HepG2 (cell line): ENCODE data around the gene ISCA2. TPM values are rescaled to one million over a fixed set of nuclear protein-coding genes. Genes with fewer than 3 reads are reported as not detected.

Experiments used
- ATAC-seq: fragments of 200-7000 bp; cut with Tn5 transposase; 3 replicates; pipeline ENCODE4 v1.9.1; 2020; ENCODE audit warnings: mild to moderate bottlenecking, moderate library complexity
- BruUV-seq: library from RNA; stranded (reverse); fragments of 400-500 nt; replicated peaks from 2 replicates; lab custom pipeline; 2021; lab: Mats Ljungman, UMichigan
- CTCF ChIA-PET: fragments of 300-600 bp; formaldehyde crosslinking; extraction: SDS; loops from one replicate; lab custom pipeline; 2021; ENCODE audit warnings: low total read pairs, inconsistent platforms, low intra/inter-chr PET ratio; lab: Yijun Ruan, JAX
- POLR2A ChIA-PET: fragments of 350-600 bp; sonication (Branson Sonifier 250); formaldehyde crosslinking; loops from one replicate; lab custom pipeline; 2020; ENCODE audit warnings: antibody characterized with exemption, inconsistent platforms; lab: Yijun Ruan, JAX
- DNase-seq: peaks from one replicate; pipeline ENCODE4 v3.0.0-alpha.2; 2015; ENCODE audit warnings: low spot score
- FAIRE-seq: peaks from 3 replicates; lab custom pipeline; 2011; peaks lifted over from hg19 to GRCh38; lab: Jason Lieb, UNC
- H2AFZ ChIP-seq: one replicate; pipeline ENCODE4 v1.6.1; 2011; ENCODE audit warnings: low read length, inconsistent platforms
- H3K27ac ChIP-seq: fragments of 300-600 bp; 3 replicates; pipeline ENCODE4 v1.8.0; 2011; ENCODE audit warnings: mixed run types, mild to moderate bottlenecking, mixed read lengths, low read length, inconsistent platforms; ENCODE audit not compliant: insufficient read depth; ENCODE audit errors: extremely low read length
- H3K27me3 ChIP-seq, 2 experiments: fragments of 200-600 bp in 1 of 2; 2 replicates in 1 of 2; 3 replicates in 1 of 2; pipeline versions ENCODE4 v1.6.0 to v1.8.0; 2011; ENCODE audit warnings: low read length in 2 of 2, mild to moderate bottlenecking in 2 of 2, moderate library complexity in 2 of 2, inconsistent platforms in 1 of 2; ENCODE audit not compliant: insufficient read depth in 2 of 2, control insufficient read depth in 1 of 2
- H3K36me3 ChIP-seq, 2 experiments: fragments of 200-600 bp in 1 of 2; replicated peaks in 1 of 2; 2 replicates in 1 of 2; 3 replicates in 1 of 2; pipeline versions ENCODE4 v1.5.1 to v1.8.0; 2011; ENCODE audit warnings: low read length in 2 of 2, inconsistent platforms in 1 of 2; ENCODE audit not compliant: insufficient read depth in 2 of 2, control insufficient read depth in 1 of 2
- H3K4me1 ChIP-seq: 2 replicates; pipeline ENCODE4 v1.5.1; 2012; ENCODE audit warnings: low read length, inconsistent platforms; ENCODE audit not compliant: insufficient read depth
- H3K4me2 ChIP-seq: 2 replicates; pipeline ENCODE4 v1.6.0; 2011; ENCODE audit warnings: low read depth, low read length, inconsistent platforms
- H3K4me3 ChIP-seq, 3 experiments: fragments of 200-600 bp in 1 of 3; sonication (generic), shearing (Covaris generic) in 1 of 3; replicated peaks in 1 of 3; 2 replicates each; pipeline ENCODE4 v1.5.1; 2011 to 2016; ENCODE audit warnings: low read length in 3 of 3, inconsistent platforms in 2 of 3, low read depth in 2 of 3, mild to moderate bottlenecking in 2 of 3, control low read depth in 1 of 3, mixed read lengths in 1 of 3; ENCODE audit not compliant: insufficient read depth in 1 of 3
- H3K79me2 ChIP-seq: one replicate; pipeline ENCODE4 v1.6.1; 2011; ENCODE audit warnings: low read length, inconsistent platforms; ENCODE audit not compliant: insufficient read depth
- H3K9ac ChIP-seq: 2 replicates; pipeline ENCODE4 v1.6.0; 2011; ENCODE audit warnings: mild to moderate bottlenecking, low read depth, low read length, inconsistent platforms; ENCODE audit not compliant: insufficient read depth
- H3K9me3 ChIP-seq: 2 replicates; pipeline ENCODE4 v1.5.1; 2012; ENCODE audit warnings: mild to moderate bottlenecking, low read length
- H4K20me1 ChIP-seq: 2 replicates; pipeline ENCODE4 v1.6.0; 2011; ENCODE audit warnings: inconsistent platforms, mild to moderate bottlenecking, low read length, moderate library complexity; ENCODE audit not compliant: insufficient read depth
- CSRNP2 ChIP-seq: sonication (generic); formaldehyde crosslinking; conservative IDR thresholded peaks from 2 replicates; pipeline ENCODE4 v1.8.0; 2022; ENCODE audit warnings: low read depth, missing genetic modification reagents
- ELF4 ChIP-seq: sonication (generic); formaldehyde crosslinking; IDR thresholded peaks from 2 replicates; pipeline ENCODE4 v1.5.0; 2020; ENCODE audit warnings: missing genetic modification reagents, mild to moderate bottlenecking, moderate library complexity, borderline replicate concordance
- NONO ChIP-seq, 2 experiments: fragments of 450-650 bp in 1 of 2; sonication (generic) in 1 of 2; formaldehyde crosslinking in 1 of 2; IDR thresholded peaks in 1 of 2; conservative IDR thresholded peaks in 1 of 2; 2 replicates each; pipeline versions ENCODE4 v1.6.1 to v1.8.0; 2017 to 2022; ENCODE audit warnings: mild to moderate bottlenecking in 1 of 2, missing genetic modification reagents in 1 of 2, moderate library complexity in 1 of 2
- SOX6 ChIP-seq, 2 experiments: fragments of 450-650 bp in 1 of 2; sonication (generic) in 1 of 2; formaldehyde crosslinking in 1 of 2; IDR thresholded peaks; 2 replicates each; pipeline versions ENCODE4 v1.4.0 to v1.6.1; 2017 to 2020; ENCODE audit warnings: antibody characterized with exemption in 1 of 2, mild to moderate bottlenecking in 1 of 2, missing genetic modification reagents in 1 of 2
- SYNCRIP ChIP-seq: fragments of 200-400 bp; formaldehyde crosslinking; IDR thresholded peaks from 2 replicates; pipeline ENCODE4 v1.6.1; 2018; ENCODE audit warnings: mild to moderate bottlenecking, low read depth, low read length; ENCODE audit not compliant: insufficient read depth
- ZNF562 ChIP-seq: sonication (generic); formaldehyde crosslinking; IDR thresholded peaks from 2 replicates; pipeline ENCODE4 v1.8.0; 2022; ENCODE audit warnings: missing genetic modification reagents, borderline replicate concordance
- ZNF605 ChIP-seq: sonication (generic); formaldehyde crosslinking; IDR thresholded peaks from 2 replicates; pipeline ENCODE4 v1.8.0; 2022; ENCODE audit warnings: mild to moderate bottlenecking, missing genetic modification reagents
- ZNF674 ChIP-seq: sonication (generic); formaldehyde crosslinking; IDR thresholded peaks from 2 replicates; pipeline ENCODE4 v1.5.0; 2020; ENCODE audit warnings: low read depth, mild to moderate bottlenecking, missing genetic modification reagents
- WGBS: methylation state at CpG from one replicate; pipeline ENCODE4 v1.1.6; 2017; ENCODE audit warnings: low lambda C conversion rate; 5-methylcytosine and 5-hydroxymethylcytosine counted together
- in situ Hi-C: cut with HindIII; loops from 2 replicates; pipeline ENCODE4 v1.10.0; 2017; ENCODE audit warnings: low pct_unique_long_range_greater_than_20kb; ENCODE audit not compliant: extremely low pct_ligation_motif_present
- intact Hi-C: fragments of 100-400 bp; cut with micrococcal nuclease; formaldehyde crosslinking; loops from one replicate; pipeline ENCODE4 v1.10.0; 2022; ENCODE audit not compliant: unreplicated experiment
- polyA plus RNA-seq, 8 experiments: library from polyadenylated mRNA; depleted of rRNA in 3 of 8; stranded (reverse) in 7 of 8; unstranded in 1 of 8; fragments of >200 nt; fragmentation: Illumina TruSeq in 4 of 8; extraction: Trizol in 4 of 8; gene quantifications; 2 replicates each; pipeline versions ENCODE4 v1.2.1 to v1.2.3, GENCODE V29; 2011 to 2016; ENCODE audit warnings: low read depth in 4 of 8, missing spikeins in 1 of 8, mixed read lengths in 1 of 8; ENCODE audit not compliant: insufficient read depth in 1 of 8
- total RNA-seq, 5 experiments: library from RNA; depleted of rRNA; stranded (reverse); fragments of >200 nt; fragmentation: Illumina TruSeq; extraction: Trizol; gene quantifications; 2 replicates each; pipeline ENCODE4 v1.2.3, GENCODE V29; 2016; ENCODE audit warnings: low read depth in 1 of 5
- TF ChIP-seq, protein P1 (sequence below): fragments of 450-650 bp; IDR thresholded peaks from 2 replicates; pipeline ENCODE4 v1.6.1; 2017; ENCODE audit warnings: mild to moderate bottlenecking

The ISCA2 gene
- total and polyA plus RNA-seq, 2 of the 13 experiments (the other 11 are each of a cell fraction or from before 2014, with no cell fraction given): 32.1 to 43.4 TPM

- TF ChIP-seq CSRNP2: no peak
Measured at GRCh38 chr14:74503938-74504335, 10.4 kb downstream of the ISCA2 start (continued).

GRCh38 chr14:74504412-74504811 lies 10.8 kb downstream of the ISCA2 start:
- Histone ChIP-seq H3K9ac (no peak overlapping the region), H3K4me2 (no peak overlapping the region), H3K4me1 (0 out of 2 replicates have a peak, but pooled peaks cover 4% of the 10 kb centered on the region), H3K9me3 (no peaks in the 10 kb centered on the region), H3K27me3 (peaks cover 0 to 24% of the 10 kb centered on the region in 2 experiments; a peak in 2 of 5 replicates), H4K20me1 (no peaks in the 10 kb centered on the region), H3K36me3 (no peaks in the 10 kb centered on the region), H3K27ac (no peak overlapping the region), H3K4me3 (no peak overlapping the region), H3K79me2 (no peaks in the 10 kb centered on the region), H2AFZ (no peak overlapping the region)
- DNase-seq (no peak), FAIRE-seq (no peak), ATAC-seq (no peak)
- TF ChIP-seq SOX6 (IDR thresholded peaks at IDR 0.05): no peak
- TF ChIP-seq SOX6 (CRISPR knock-in tag; IDR thresholded peaks at IDR 0.05): no peak
- no peak for TF ChIP-seq SYNCRIP
- no peak for TF ChIP-seq ZNF562 (CRISPR knock-in tag)
- no peak for TF ChIP-seq ZNF605
- TF ChIP-seq ELF4 (CRISPR knock-in tag): no peak
- TF ChIP-seq ZNF674: no peak
- TF ChIP-seq, protein P1, sequence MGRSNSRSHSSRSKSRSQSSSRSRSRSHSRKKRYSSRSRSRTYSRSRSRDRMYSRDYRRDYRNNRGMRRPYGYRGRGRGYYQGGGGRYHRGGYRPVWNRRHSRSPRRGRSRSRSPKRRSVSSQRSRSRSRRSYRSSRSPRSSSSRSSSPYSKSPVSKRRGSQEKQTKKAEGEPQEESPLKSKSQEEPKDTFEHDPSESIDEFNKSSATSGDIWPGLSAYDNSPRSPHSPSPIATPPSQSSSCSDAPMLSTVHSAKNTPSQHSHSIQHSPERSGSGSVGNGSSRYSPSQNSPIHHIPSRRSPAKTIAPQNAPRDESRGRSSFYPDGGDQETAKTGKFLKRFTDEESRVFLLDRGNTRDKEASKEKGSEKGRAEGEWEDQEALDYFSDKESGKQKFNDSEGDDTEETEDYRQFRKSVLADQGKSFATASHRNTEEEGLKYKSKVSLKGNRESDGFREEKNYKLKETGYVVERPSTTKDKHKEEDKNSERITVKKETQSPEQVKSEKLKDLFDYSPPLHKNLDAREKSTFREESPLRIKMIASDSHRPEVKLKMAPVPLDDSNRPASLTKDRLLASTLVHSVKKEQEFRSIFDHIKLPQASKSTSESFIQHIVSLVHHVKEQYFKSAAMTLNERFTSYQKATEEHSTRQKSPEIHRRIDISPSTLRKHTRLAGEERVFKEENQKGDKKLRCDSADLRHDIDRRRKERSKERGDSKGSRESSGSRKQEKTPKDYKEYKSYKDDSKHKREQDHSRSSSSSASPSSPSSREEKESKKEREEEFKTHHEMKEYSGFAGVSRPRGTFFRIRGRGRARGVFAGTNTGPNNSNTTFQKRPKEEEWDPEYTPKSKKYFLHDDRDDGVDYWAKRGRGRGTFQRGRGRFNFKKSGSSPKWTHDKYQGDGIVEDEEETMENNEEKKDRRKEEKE: no peak
- no peak for TF ChIP-seq NONO (IDR thresholded peaks at IDR 0.05)
- TF ChIP-seq NONO (CRISPR knock-in tag; conservative IDR thresholded peaks at IDR 0.05): no peak
- BruUV-seq: no TSS peak
- in situ Hi-C loops: no loop called here
- CTCF ChIA-PET: no interaction called here
- POLR2A ChIA-PET: interaction anchor here (1.5 kb wide), 1 partner anchor 11 kb away, joined by 5 read pairs; the partner anchor contains the start of genes ISCA2 and NPC2
- intact Hi-C loops: loop anchor here (5.0 kb wide), 2 partner anchors 108 to 298 kb away; partner anchors contain the start of gene LTBP2
- WGBS: 48% methylated on average over 3 of the region's 4 CpGs
